Breast epithelium (tissue), 3 donors: Measurements from ENCODE around the gene GABRP.
"Not testable (repeated sequence)": the region's sequence is repeated elsewhere in the genome, so short reads cannot be mapped to it uniquely, and the experiment has no call there.

ENCODE experiments used
- POLR2A ChIP-seq: fragments of 450-650 bp; IDR thresholded peaks from one replicate; pipeline ENCODE4 v1.6.1; 2016; ENCODE audit warnings: antibody characterized with exemption, mild to moderate bottlenecking, moderate library complexity
- POLR2AphosphoS5 ChIP-seq, 3 donors: sonication (generic); formaldehyde crosslinking; IDR thresholded peaks; one replicate each; pipeline ENCODE4 v1.6.1; 2017; ENCODE audit warnings: antibody characterized with exemption in 3 of 3
- TF ChIP-seq, protein P1 (sequence below), 3 donors: fragments of 450-650 bp; IDR thresholded peaks; one replicate each; pipeline ENCODE4 v1.5.1; 2016 to 2017; ENCODE audit warnings: antibody characterized with exemption in 3 of 3, mild to moderate bottlenecking in 3 of 3, moderate library complexity in 3 of 3

DNA sequence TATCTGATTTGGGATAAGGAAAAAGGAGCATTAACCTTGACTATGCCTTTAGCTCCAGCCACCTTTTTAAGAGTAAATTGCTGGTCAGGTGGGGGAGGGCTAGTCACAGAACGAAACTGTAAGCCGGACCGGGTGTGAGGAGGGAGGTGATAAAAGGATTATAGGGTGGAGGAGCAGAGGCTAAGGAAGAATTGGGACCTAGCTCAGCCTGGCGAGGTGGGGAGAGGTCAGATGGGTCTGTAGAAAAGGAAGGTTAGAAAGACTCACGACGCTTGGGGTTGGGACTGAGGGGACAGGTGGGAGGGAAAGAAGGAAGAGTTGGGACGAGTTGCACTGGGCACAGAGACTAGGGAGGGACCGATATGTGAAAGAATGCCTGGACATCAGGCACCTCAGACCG lies 17.7 kb upstream of the GABRP start:
- TF ChIP-seq, protein P1, sequence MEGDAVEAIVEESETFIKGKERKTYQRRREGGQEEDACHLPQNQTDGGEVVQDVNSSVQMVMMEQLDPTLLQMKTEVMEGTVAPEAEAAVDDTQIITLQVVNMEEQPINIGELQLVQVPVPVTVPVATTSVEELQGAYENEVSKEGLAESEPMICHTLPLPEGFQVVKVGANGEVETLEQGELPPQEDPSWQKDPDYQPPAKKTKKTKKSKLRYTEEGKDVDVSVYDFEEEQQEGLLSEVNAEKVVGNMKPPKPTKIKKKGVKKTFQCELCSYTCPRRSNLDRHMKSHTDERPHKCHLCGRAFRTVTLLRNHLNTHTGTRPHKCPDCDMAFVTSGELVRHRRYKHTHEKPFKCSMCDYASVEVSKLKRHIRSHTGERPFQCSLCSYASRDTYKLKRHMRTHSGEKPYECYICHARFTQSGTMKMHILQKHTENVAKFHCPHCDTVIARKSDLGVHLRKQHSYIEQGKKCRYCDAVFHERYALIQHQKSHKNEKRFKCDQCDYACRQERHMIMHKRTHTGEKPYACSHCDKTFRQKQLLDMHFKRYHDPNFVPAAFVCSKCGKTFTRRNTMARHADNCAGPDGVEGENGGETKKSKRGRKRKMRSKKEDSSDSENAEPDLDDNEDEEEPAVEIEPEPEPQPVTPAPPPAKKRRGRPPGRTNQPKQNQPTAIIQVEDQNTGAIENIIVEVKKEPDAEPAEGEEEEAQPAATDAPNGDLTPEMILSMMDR (IDR thresholded peaks at IDR 0.05), result not testable (repeated sequence)
- not testable (repeated sequence) for TF ChIP-seq POLR2AphosphoS5 (IDR thresholded peaks at IDR 0.05); POLR2A
